Activated naive CD8-positive, alpha-beta T cell treated with anti-CD3 and anti-CD28 coated beads, Interleukin-2, amount 50 U/mL, for 16 hours (primary cell): ENCODE measurements around the gene VAV2.

Experiments
- DNase-seq: peaks from one replicate; pipeline ENCODE4 v3.0.0-alpha.2; 2020; ENCODE audit warnings: low read depth, low spot score

VAV2 gene, protein sequence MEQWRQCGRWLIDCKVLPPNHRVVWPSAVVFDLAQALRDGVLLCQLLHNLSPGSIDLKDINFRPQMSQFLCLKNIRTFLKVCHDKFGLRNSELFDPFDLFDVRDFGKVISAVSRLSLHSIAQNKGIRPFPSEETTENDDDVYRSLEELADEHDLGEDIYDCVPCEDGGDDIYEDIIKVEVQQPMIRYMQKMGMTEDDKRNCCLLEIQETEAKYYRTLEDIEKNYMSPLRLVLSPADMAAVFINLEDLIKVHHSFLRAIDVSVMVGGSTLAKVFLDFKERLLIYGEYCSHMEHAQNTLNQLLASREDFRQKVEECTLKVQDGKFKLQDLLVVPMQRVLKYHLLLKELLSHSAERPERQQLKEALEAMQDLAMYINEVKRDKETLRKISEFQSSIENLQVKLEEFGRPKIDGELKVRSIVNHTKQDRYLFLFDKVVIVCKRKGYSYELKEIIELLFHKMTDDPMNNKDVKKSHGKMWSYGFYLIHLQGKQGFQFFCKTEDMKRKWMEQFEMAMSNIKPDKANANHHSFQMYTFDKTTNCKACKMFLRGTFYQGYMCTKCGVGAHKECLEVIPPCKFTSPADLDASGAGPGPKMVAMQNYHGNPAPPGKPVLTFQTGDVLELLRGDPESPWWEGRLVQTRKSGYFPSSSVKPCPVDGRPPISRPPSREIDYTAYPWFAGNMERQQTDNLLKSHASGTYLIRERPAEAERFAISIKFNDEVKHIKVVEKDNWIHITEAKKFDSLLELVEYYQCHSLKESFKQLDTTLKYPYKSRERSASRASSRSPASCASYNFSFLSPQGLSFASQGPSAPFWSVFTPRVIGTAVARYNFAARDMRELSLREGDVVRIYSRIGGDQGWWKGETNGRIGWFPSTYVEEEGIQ

DNA sequence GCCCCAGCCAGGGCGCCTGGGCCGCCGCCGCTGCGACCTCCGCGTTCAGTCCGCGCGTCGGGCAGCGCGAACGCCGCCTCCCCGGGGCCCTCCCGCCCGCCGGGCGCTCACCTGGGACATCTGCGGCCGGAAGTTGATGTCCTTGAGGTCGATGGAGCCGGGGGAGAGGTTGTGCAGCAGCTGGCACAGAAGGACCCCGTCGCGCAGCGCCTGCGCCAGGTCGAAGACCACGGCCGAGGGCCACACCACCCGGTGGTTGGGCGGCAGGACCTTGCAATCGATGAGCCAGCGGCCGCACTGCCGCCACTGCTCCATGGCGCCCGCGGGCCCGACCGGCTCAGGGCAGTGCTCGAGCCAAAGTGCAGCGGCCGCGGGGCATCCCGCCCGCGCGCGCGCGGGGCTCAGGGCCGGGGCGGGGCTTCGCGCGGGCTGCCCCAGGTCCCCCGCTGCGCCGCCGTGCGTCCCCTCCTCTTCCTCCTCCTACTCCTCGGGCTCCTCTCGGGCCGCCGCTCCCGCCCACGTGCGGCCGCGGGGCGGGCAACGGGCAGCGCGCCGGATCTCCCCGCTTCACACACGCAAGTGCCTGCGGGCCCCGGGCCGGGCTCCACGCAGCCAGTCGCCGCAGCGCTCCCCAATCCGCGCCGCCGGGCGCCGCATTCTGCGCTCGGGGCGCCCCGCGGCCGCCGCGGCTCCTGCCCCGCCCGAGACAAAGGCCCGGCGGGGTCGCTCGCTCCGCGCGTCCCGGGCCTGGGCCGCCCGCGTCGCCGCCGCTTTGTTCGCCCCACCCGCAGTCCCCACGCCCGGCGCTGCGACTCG, at the start of gene VAV2:
VAV2 (minus strand) TSS at position 361 of the 816 bp plus-strand sequence; CDS start at position 315, 46 bp downstream.
- no peak for DNase-seq

DNA sequence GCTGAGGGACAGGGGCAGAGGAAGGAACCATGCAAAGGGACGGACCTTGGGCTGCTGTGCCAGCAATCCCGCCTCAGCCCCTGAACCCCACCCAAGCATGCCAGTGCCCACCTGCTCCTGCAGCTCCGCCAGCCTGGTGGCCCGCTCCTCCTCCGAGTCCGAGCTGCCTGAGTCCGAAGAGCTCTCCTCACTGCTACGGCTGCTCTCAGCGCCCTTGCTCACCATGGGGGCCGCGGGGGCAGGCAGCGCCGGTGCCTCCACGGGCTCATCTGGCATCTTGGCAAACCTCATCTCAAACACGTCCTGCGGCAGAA, 49.5 kb upstream of the VAV2 start:
- DNase-seq: no peak

DNA sequence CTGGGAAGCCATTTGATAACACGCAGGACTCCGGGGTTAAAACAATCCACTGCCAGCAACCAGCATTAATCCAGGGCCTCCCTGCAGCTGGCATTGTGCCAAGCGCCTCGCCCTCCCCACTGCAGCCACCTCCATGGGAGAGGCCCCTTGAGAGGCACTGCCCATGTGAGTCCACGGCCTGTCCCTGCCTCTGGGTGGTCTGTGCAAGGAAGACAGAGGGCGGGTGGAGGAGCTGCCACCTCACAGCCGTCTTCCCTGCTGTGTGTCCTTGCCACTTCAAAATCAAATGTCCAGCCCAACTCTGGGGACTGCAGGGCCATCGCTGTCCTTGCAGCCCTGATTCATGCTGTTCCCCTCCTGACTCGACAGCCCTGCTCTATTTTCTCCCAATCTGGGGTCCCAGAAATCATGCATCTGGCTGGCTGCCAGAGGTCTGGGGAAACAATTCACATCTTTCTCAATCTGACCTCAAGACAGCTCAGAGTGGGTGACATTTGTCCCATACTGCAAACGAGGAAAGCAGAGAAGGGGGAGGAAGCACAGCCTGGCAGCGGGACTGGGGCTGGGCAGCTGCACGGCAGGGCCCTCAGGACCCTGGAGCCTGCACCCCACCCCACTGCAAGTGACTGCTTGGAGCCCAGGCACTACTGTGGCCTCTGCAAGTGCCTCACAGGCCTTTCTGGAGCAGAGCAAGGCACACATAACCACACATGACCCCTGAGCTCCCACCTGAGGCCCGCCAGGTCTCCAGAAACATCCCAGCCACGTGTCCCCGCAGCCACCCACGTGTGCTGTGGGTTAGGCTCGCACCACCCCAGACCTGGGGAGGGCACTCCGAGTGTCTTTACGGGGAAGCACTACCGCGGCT, 48.9 kb upstream of the VAV2 start:
- DNase-seq: no peak

DNA sequence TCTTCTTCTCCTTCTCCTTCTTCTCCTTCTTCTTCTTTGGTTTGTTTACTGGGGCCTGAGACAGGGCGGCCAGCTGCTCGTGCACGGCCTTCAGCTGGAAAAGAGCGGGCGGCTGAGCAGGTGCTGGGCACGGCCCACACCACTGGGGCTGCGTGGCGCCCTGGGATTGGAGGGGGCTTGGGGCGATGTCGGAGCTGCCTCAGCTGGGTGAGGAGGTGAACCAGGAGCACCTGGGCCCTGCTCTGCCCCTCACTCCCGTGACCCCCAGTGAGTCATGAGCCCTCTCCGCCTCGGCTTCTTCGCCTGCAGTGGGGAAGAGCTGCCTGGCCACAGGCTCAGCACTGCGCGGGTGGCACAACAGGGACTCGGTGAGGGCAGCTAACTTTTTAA, 48.0 kb upstream of the VAV2 start:
- DNase-seq: no peak

DNA sequence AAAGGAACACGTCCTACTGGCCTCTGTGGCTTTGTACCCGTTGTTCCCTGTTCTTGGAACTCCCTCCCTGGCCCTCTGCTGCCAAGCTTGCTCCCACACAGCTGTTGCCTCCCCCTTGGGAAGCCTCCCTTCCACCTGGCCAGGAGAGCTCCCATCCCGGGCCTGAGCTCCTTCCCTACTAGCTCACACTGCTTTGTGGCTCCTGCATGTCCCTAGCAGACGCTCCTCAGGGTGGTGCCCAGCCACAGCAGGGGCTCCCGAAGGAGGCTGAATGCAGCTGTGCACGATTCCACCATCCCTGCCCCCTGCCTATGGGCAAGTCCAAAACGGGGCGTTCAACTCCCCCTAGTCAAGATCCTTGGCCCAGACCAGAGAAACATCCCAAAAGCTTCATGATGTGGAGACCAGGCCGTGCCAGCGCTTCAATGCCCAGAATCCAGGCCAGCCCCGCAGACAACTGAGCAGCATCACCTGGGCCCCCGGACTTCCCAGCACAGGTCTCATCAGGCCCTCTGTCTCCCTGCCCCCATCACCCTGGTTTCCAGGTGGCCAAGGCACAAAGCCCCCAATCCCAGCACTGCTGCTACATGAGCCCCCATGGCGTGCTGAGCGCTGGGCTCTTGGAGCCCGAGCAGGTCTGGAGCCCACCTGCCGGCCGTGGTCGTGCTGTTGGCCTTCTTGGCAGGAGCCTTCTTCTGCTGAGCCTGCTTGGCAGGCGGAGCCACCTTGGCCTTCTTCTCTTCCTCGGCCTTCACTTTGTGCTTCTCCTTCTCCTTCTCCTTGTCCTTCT, 47.5 kb upstream of the VAV2 start:
- no peak for DNase-seq

DNA sequence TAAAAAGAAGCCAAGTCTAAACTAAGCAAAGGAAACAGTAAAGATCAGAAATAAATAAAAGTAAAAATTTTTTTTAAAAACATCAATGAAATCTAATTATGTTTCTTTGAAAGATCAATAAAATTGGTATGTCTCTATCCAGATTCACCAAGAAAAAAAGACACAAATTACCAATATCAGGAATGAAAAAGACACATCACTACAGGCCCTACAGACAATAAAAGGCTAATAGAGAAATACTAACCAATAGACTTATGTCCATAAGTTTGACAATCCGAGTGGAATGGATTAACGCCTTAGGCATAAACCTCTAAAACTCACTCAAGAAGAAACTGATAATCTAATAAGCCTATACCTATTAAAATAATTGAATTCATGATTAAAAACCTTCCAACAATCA, 45.5 kb upstream of the VAV2 start:
- no peak for DNase-seq

DNA sequence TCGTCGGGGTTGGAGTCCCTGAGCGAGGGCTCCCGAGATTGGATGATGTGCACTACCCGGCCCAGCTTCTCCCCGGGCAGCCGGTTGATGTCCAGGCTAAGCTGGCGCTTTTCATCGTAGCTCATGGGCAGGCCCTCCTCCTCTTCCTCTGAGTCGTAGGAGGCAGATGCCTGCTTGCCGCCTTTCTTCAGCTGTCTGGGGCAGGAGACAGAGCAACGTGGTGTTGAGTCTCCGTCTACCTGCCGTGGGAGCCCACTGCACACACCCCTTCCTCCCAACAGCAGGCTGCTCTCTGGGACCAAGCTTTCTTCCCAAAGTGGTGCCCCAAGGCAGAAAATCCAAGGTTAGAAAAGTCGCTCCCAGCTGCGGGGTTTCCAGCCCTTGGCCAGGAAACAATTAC, 44.0 kb upstream of the VAV2 start:
- DNase-seq: no peak

DNA sequence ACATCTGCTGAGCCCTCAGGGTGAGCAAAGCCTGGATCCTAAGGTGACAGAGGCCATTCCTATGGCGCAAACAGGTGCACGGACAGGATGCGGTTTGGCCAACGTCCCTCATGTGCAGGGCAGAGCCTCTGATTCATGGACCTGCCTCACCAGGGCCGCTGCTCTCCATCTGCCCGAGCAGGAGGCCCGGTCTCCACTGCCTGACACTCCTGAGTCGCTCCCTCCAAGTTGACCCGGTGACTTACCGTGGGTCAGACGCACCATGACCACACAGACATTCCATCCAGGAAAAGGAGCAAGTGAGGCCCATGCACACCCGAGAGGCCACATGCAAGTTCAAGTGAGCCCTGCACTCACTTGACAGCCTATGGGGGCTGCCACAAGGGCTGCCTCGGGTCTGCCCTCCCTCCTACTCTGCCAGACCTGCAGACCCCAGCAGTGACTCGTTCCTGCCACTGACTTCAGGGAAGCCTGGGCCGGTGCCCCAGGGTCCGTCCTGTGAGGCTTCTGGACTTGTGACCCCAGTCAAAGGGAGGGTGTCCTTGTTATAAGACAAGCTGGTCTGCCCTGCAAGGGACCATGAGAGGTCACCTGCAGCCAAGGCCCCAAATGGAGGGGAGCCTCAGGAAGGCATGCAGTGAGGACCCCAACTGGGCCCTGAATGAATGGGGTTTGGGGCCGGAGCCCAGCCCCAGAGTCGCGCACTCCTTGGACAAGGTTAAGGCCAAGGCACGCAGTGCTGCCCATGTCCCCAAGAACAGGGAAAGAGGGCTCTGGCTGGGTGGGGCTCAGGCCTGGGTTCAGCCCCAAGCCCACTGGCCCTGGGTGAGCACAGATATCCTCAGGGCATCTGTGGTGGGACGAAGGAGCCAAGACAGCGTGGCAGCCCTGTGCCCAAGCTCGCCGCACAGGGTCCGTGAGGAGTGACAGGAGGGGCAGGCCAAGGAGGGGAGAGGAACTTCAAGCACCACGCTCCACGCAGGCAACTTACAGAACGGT, 43.2 kb upstream of the VAV2 start:
- no peak for DNase-seq

DNA sequence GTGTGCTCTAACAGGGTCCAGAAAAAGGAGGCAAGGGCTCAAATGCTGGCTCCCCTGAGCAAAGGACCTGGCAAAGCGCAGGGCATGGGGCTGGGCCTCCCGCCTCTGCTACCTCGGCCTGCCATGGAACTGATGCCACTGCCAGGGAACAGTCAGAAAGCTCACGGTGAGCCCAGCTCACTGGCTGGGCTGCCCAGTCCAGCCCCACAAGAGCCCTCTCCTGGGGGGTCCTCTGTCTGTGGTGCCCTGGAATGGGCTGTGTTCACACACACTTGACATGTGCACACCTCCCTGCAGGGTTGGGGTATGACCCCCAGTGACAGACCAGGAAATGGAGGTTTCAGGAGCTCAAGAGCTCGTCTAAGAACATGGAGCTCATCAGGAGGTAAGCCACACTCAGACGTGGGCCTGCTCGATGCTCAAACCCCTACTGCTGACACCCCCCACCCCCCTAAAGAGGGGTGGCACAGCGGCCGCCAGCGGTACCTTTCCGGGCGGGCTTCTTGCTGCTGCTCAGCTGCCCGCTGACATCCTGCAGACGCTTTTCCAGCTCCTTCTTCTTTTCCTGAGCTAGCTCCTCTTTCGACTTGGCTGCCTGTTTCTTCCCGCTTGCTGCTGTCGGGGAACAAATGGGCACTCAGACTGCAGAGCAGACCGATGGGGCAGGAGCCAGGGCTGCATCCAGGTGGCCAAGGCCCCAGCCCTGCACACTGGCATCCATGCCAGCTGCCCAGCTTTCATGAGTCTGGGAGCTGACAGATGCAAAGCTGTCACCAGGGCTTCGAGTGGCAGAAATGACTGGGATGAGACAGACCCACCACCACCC, 42.3 kb upstream of the VAV2 start:
- DNase-seq: no peak

DNA sequence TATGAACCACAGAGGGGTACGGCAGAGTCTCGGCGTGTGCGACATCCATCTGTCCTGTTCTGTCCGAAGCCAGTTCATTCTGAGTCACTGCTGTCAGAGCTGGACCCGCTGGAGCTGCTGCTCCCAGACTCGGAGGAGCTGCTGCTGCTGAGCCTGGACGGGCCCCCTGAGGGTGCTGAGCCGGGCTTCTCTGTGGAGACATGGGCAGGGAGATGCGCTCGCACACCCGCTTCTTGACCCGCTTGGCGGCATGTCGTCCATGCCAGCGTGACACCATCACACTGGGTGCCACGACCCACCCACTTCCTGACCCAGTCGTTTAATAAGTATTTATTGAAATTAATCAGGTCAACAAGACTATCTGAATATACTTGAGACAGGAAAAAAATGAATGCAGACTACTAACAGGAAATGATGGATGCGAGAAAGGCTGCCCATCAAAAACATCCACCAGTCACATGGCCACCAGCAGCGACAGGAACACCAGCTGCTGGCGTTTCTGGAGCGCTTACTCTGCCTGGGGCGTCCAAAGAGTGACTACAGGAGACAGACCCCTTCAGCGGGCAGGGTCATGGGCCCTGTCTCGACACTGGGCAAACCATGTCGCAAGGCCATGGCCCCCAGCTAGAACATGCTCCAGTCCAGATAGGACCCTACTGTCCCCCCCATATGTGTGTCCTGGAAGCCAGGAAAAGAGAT, 41.5 kb upstream of the VAV2 start:
- no peak for DNase-seq

DNA sequence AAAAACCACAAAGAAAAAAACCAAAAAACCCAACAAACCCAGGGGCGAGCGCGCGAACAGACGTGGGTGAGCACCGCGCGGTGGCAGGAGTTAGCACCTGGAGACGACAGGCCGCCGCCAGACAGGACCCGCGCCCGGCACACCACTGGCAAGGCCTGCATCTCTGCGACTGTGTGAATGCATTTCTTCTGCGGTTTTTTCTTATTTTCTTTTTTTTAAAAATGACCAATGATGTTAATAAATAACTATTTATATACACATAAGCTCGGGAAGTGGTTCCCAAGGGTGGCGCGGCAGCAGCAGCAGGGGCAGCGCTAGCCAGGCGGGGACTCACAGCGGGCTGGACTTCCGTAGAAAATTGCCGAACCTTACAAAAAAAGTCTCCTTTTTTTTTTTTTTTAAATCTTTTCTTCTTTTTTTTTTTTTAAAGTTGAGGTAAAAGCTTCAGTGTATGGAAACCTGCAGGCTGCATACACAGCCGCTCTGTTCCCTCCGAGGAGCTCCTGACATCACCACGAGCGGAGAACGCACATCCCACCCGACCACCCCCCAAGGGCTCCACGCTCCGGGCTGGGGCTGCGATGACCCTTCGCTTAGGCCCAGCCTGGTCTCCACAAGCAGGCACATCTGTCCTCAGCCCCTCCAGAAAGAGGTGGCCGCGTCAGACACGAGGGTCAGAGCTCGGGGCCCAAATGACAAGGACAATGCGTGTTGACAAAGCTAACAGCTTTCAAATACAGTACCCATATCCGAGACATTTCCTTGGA, 40.5 kb upstream of the VAV2 start:
- DNase-seq: no peak

DNA sequence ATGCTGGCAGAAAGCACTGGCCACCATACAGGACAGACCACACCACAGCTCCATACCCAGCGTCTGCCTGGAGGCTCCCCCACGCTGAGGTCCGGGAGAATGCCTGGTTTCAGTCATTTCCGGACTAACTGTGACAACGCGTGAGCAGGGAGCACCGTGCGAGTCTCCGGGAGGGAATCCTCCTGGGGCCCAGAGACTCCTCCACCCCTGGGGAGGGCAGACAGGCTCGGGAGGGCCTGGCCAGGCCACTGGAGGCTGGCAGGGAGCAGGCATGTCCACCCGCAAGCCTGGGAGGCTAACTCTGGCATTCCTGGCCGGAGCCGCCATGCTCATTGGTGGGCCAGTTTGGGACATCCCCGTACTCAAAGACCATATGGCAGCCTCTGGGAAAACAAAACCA, 39.7 kb upstream of the VAV2 start:
- DNase-seq: no peak

DNA sequence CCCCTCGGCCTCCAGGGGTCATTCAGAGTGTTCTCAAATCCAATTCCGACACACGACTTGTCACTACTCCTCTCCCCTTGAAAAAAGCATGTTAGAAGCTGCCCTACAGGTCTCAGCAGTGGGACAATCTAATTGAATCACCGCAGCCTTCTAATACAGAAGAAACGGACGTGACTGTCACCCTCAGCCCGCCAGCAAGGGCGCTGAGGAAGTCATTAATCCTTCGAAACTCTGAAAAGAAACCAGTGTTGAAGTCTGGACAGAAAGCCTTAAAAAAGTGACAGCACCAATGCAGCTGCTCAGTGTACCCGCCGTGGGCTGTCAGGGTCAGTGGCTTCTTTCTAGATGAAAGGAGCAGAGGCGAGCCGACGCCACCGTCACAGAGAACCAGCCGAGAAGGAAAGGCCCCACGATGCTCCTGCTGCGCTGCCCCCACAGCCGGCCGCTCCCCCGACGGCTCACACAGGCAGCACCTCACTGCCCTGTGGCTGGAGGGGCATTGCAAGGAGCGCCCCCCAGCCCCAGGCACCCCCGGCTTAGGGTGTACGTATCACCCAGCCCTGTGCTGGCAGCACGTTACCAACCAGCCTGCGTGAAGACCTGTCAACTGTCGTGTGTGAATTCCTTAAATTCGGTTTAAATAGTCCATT, 38.8 kb upstream of the VAV2 start:
- DNase-seq: no peak

DNA sequence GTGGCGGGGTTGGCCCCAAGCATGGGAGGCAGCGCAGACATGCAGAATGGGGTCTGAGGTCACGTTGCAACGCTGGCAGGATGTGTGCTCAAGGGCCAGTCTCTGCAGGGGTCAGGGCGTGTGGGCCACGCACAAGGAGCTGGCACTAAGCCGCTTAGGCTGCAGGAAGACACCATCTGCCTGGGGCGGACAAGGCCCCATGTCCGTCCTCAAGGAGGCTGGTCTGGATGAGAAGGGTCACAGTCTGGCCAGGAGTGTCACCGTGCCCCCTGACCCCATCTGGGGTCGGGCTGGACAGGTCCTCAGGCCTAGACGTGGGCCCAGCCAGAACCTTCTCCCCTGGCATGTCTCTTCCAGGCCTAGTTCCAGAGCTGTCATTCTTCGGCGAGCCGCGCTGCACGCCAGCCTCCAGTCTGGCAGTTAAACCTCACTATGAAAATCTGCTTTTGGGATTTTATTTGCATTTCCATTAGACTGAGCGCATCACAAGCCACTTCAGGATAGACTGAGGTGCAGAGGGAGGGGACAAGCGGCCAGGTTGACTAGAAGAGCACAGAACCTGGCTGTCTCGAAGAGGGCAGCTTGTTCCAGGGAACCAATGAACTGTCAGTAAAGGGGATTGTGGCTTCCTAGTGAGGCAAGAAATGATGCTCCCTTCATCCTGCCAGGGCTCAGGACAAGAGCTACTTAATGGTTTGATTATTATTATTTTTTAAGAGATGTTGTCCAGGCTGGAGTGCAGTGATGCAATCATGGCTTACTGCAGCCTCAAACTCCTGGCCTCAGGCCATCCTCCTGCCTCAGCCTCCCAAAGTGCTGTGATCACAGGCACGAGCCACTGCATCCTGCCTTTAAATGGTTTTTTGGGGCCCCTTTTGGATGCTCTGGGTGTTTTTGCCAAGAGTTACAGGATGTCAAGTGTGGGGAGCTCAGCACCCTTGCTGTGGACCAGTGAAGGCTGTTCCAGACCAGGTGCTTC, 37.4 kb upstream of the VAV2 start:
- DNase-seq: no peak

DNA sequence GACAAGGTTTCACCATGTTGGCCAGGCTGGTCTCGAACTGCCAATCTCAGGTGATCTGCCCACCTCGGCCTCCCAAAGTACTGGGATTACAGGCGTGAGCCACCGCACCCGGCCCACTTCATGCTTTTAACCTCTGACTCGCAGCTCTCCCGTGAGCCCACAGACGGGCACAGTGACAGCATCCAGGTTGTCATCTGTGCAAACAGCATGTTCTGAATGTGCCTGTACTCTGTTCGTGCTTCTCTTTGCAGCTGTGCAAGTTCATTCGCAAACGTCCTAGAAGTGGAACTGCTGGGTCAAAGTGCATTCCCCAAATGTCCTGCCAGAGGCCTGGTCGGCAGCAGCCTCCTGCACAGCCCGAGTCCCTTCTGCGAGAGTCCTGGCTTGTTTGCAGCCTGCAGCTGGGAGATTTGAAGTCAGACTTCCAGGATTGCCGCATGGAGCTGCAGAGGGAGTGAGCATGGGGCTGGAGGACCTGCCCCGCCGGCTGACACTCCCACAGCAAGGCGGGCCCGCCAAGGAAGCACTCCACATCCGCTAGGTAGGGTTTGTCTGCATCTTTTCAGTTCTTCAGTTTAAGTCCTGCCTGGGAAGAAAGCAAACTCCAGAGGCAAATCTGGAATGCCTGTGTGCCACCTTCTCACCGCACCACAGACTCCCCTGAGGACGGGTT, 36.6 kb upstream of the VAV2 start:
- no peak for DNase-seq
